IMR-90 (cell line): ENCODE data around the gene ANGPTL7. TPM values are rescaled to one million over a fixed set of nuclear protein-coding genes. Genes with fewer than 3 reads are reported as not detected.

ENCODE experiments used
- ATAC-seq: fragments of 200-7000 bp; cut with Tn5 transposase; 2 replicates; pipeline ENCODE4 v1.9.1; 2020; ENCODE audit warnings: low read depth, mild to moderate bottlenecking, moderate library complexity
- BruUV-seq: library from RNA; stranded (reverse); fragments of 400-500 nt; replicated peaks from 2 replicates; lab custom pipeline; 2021; lab: Mats Ljungman, UMichigan
- CTCF ChIA-PET: fragments of 300-600 bp; formaldehyde crosslinking; extraction: SDS; loops from one replicate; lab custom pipeline; 2021; ENCODE audit warnings: antibody characterized with exemption; lab: Yijun Ruan, JAX
- POLR2A ChIA-PET: fragments of 300-600 bp; sonication (Branson Sonifier 250); formaldehyde crosslinking; loops from one replicate; lab custom pipeline; 2022; ENCODE audit warnings: antibody characterized with exemption; ENCODE audit not compliant: unreplicated experiment; lab: Charles Lee
- DNase-seq: peaks from one replicate; pipeline ENCODE4 v3.0.0; 2013
- H2AFZ ChIP-seq: replicated peaks from 2 replicates; pipeline ENCODE3; 2013; ENCODE audit warnings: low read length, mild to moderate bottlenecking; ENCODE audit not compliant: poor library complexity
- H2AK5ac ChIP-seq: 2 replicates; pipeline ENCODE4 v1.6.1; 2013; ENCODE audit warnings: low read depth, low read length, inconsistent platforms
- H2AK9ac ChIP-seq: replicated peaks from 2 replicates; pipeline ENCODE3; 2013; ENCODE audit warnings: mild to moderate bottlenecking, low read depth, low read length, moderate library complexity; ENCODE audit not compliant: poor library complexity
- H2BK120ac ChIP-seq: 2 replicates; pipeline ENCODE4 v1.6.1; 2013; ENCODE audit warnings: low read depth, low read length, inconsistent platforms
- H2BK15ac ChIP-seq: 3 replicates; pipeline ENCODE4 v1.6.1; 2013; ENCODE audit warnings: low read depth, low read length, inconsistent platforms
- H2BK20ac ChIP-seq: 2 replicates; pipeline ENCODE4 v1.6.1; 2013; ENCODE audit warnings: low read depth, mild to moderate bottlenecking, inconsistent platforms, low read length, moderate library complexity
- H2BK5ac ChIP-seq: 2 replicates; pipeline ENCODE4 v1.6.1; 2013; ENCODE audit warnings: mild to moderate bottlenecking, low read depth, low read length, inconsistent platforms; ENCODE audit not compliant: poor library complexity, severe bottlenecking
- H3K14ac ChIP-seq: replicated peaks from 2 replicates; pipeline ENCODE4 v1.6.1; 2013; ENCODE audit warnings: low read depth, low read length, inconsistent platforms
- H3K18ac ChIP-seq: 2 replicates; pipeline ENCODE4 v1.6.1; 2013; ENCODE audit warnings: low read depth, low read length, control low read depth
- H3K23ac ChIP-seq: 2 replicates; pipeline ENCODE4 v1.6.1; 2013; ENCODE audit warnings: low read depth, low read length, inconsistent platforms
- H3K27ac ChIP-seq: 2 replicates; pipeline ENCODE4 v1.5.1; 2013; ENCODE audit warnings: mild to moderate bottlenecking, control low read depth, low read length; ENCODE audit not compliant: insufficient read depth
- H3K27me3 ChIP-seq: 2 replicates; pipeline ENCODE4 v1.6.1; 2013; ENCODE audit warnings: low read length; ENCODE audit not compliant: control insufficient read depth, insufficient read depth
- H3K36me3 ChIP-seq: 2 replicates; pipeline ENCODE4 v1.6.1; 2013; ENCODE audit warnings: low read length, mixed read lengths; ENCODE audit not compliant: control insufficient read depth, insufficient read depth
- H3K4ac ChIP-seq: 2 replicates; pipeline ENCODE4 v1.6.1; 2013; ENCODE audit warnings: low read depth, low read length, inconsistent platforms
- H3K4me1 ChIP-seq: 2 replicates; pipeline ENCODE4 v1.6.1; 2013; ENCODE audit warnings: low read length, mixed read lengths; ENCODE audit not compliant: control insufficient read depth, insufficient read depth
- H3K4me2 ChIP-seq: 2 replicates; pipeline ENCODE4 v1.6.1; 2013; ENCODE audit warnings: low read depth, mild to moderate bottlenecking, control low read depth, low read length, moderate library complexity
- H3K4me3 ChIP-seq: 2 replicates; pipeline ENCODE4 v1.5.1; 2013; ENCODE audit warnings: low read depth, mild to moderate bottlenecking, control low read depth, low read length, moderate library complexity; ENCODE audit not compliant: insufficient read depth
- H3K56ac ChIP-seq: 2 replicates; pipeline ENCODE4 v1.6.1; 2013; ENCODE audit warnings: low read length, inconsistent platforms; ENCODE audit not compliant: insufficient read depth; ENCODE audit errors: extremely low read depth
- H3K79me1 ChIP-seq, 2 experiments: 2 replicates each; pipeline ENCODE4 v1.6.1; 2013; ENCODE audit warnings: low read length in 2 of 2, inconsistent platforms in 1 of 2, low read depth in 1 of 2
- H3K9ac ChIP-seq: 2 replicates; pipeline ENCODE4 v1.6.1; 2013; ENCODE audit warnings: low read depth, low read length, control low read depth
- H3K9me1 ChIP-seq: 2 replicates; pipeline ENCODE4 v1.6.1; 2013; ENCODE audit warnings: low read length, inconsistent platforms; ENCODE audit not compliant: insufficient read depth
- H3K9me3 ChIP-seq: 2 replicates; pipeline ENCODE4 v1.6.1; 2013; ENCODE audit warnings: low read length; ENCODE audit not compliant: control insufficient read depth, insufficient read depth
- H4K20me1 ChIP-seq: 2 replicates; pipeline ENCODE4 v1.6.1; 2013; ENCODE audit warnings: low read length, inconsistent platforms; ENCODE audit not compliant: insufficient read depth
- H4K5ac ChIP-seq: 2 replicates; pipeline ENCODE4 v1.6.1; 2013; ENCODE audit warnings: mild to moderate bottlenecking, low read depth, low read length, control low read depth
- H4K8ac ChIP-seq, 2 experiments: 2 replicates each; pipeline ENCODE4 v1.6.1; 2013; ENCODE audit warnings: low read depth in 2 of 2, low read length in 2 of 2, control low read depth in 1 of 2, inconsistent platforms in 1 of 2
- H4K91ac ChIP-seq: 2 replicates; pipeline ENCODE4 v1.6.1; 2013; ENCODE audit warnings: low read depth, low read length, inconsistent platforms; ENCODE audit not compliant: insufficient read depth
- CHD1 ChIP-seq: IDR thresholded peaks from 2 replicates; pipeline ENCODE4 v1.6.1; 2012; ENCODE audit warnings: low read depth, low read length, improper control_type of control experiment
- ELK1 ChIP-seq: fragments of 150-350 bp; IDR thresholded peaks from 2 replicates; pipeline ENCODE4 v1.6.1; 2016; ENCODE audit warnings: low read depth, mild to moderate bottlenecking, low read length, moderate library complexity, borderline replicate concordance
- MAFK ChIP-seq: IDR thresholded peaks from 2 replicates; pipeline ENCODE4 v1.6.1; 2012; ENCODE audit warnings: low read depth, low read length, improper control_type of control experiment
- POLR2A ChIP-seq: IDR thresholded peaks from 2 replicates; pipeline ENCODE4 v1.6.1; 2012; ENCODE audit warnings: mild to moderate bottlenecking, low read depth, low read length
- WGBS, 2 experiments: methylation state at CpG; one replicate each; pipeline versions ENCODE4 v1.1.5 to v1.1.7; 2013; ENCODE audit warnings: missing lambda C conversion rate in 2 of 2; ENCODE audit not compliant: insufficient read length in 1 of 2; ENCODE audit errors: extremely low coverage in 2 of 2; 5-methylcytosine and 5-hydroxymethylcytosine counted together
- dilution Hi-C: fragments of 300-500 bp; cut with HindIII; formaldehyde crosslinking; loops from one replicate; pipeline ENCODE4 v1.14.3; 2018; ENCODE audit warnings: low sequenced_read_pairs; ENCODE audit not compliant: unreplicated experiment
- in situ Hi-C: fragments of 300-500 bp; cut with MboI; formaldehyde crosslinking; loops from 3 replicates; pipeline ENCODE4 v1.14.3; 2019; ENCODE audit warnings: low sequenced_read_pairs, inconsistent platforms, mixed read lengths
- intact Hi-C: fragments of 100-400 bp; cut with micrococcal nuclease; formaldehyde crosslinking; loops from 2 replicates; pipeline ENCODE4 v1.10.0; 2022
- polyA plus RNA-seq, 3 experiments: library from polyadenylated mRNA; depleted of rRNA; stranded (reverse); fragments of >200 nt; gene quantifications; 2 replicates each; pipeline ENCODE4 v1.2.3, GENCODE V29; 2012; ENCODE audit warnings: low replicate concordance in 1 of 3
- total RNA-seq: library from RNA; depleted of rRNA; stranded (reverse); fragments of >200 nt; gene quantifications from 2 replicates; pipeline ENCODE4 v1.2.3, GENCODE V29; 2012

Gene ANGPTL7
- total and polyA plus RNA-seq, 2 of the 4 experiments (the other 2 are of a cell fraction): under 0.01 TPM; not detected in 1

GRCh38 chr1:11175461-11175860 is 13.7 kb upstream of the ANGPTL7 start:
- no peak for DNase-seq
- Histone ChIP-seq H4K8ac (no peak overlapping the region), H3K27ac (no peak overlapping the region), H3K4ac (no peak overlapping the region), H3K14ac (no peak overlapping the region), H3K4me2 (no peak overlapping the region), H3K9ac (no peak overlapping the region), H3K56ac (no peak overlapping the region), H3K9me3 (no peaks in the 10 kb centered on the region), H3K18ac (no peak overlapping the region), H3K9me1 (peaks cover 14% of the 10 kb centered on the region), H2BK5ac (no peak overlapping the region), H2AK5ac (no peak overlapping the region), H3K79me1 (peaks cover 5 to 18% of the 10 kb centered on the region in 2 experiments), H4K91ac (no peak overlapping the region), H4K20me1 (no peaks in the 10 kb centered on the region), H2BK15ac (no peak overlapping the region), H4K5ac (no peak overlapping the region), H2AK9ac (no peak overlapping the region), H3K36me3 (no peaks in the 10 kb centered on the region; the same call in none of the 2 replicates), H3K27me3 (no peaks in the 10 kb centered on the region), H2BK20ac (no peak overlapping the region), H3K4me1 (peaks cover 17% of the 10 kb centered on the region), H3K4me3 (no peak overlapping the region), H2BK120ac (no peak overlapping the region), H3K23ac (no peak overlapping the region), H2AFZ (no peak overlapping the region)
- WGBS, 2 experiments: 100% methylated on average over 1 of the region's 10 CpGs; no CpG with 5 or more reads in 1 of the 2 experiments
- no peak for TF ChIP-seq MAFK
- TF ChIP-seq CHD1: no peak
- no peak for TF ChIP-seq POLR2A
- TF ChIP-seq ELK1: no peak
- in situ Hi-C loops (no loop called here), dilution Hi-C loops (no loop called here), intact Hi-C loops (no loop called here)
- POLR2A ChIA-PET: no interaction called here
- BruUV-seq: no TSS peak
- CTCF ChIA-PET: no interaction called here
- ATAC-seq: no peak
